Endothelial cell of umbilical vein (primary cell): Measurements from ENCODE around the gene DDX23. TPM values are rescaled to one million over a fixed set of nuclear protein-coding genes. Genes with fewer than 3 reads are reported as not detected.

Experiments
- BruUV-seq: library from RNA; stranded (reverse); fragments of 400-500 nt; replicated peaks from 2 replicates; lab custom pipeline; 2021; lab: Mats Ljungman, UMichigan
- CTCF ChIA-PET: fragments of 300-600, 350-600 bp; sonication (Branson Sonifier 250); formaldehyde crosslinking; loops from one replicate; lab custom pipeline; 2021; ENCODE audit warnings: antibody characterized with exemption, inconsistent platforms; lab: Charles Lee
- POLR2A ChIA-PET: fragments of 300-600, 350-600 bp; sonication (Branson Sonifier 250); formaldehyde crosslinking; loops from one replicate; lab custom pipeline; 2021; ENCODE audit warnings: antibody characterized with exemption, inconsistent platforms; lab: Charles Lee
- DNase-seq: peaks from one replicate; pipeline ENCODE4 v3.0.0-alpha.2; 2011; ENCODE audit warnings: low read depth, low spot score
- FAIRE-seq: peaks from 2 replicates; lab custom pipeline; 2011; peaks lifted over from hg19 to GRCh38; lab: Jason Lieb, UNC
- H2AFZ ChIP-seq: 2 replicates; pipeline ENCODE4 v1.6.0; 2012; ENCODE audit warnings: low read depth, low read length, control low read depth, inconsistent platforms
- H3K27ac ChIP-seq: 2 replicates; pipeline ENCODE4 v1.5.1; 2011; ENCODE audit warnings: low read depth, mild to moderate bottlenecking, control low read depth, low read length, moderate library complexity; ENCODE audit not compliant: insufficient read depth
- H3K27me3 ChIP-seq, 2 experiments: 2 replicates each; pipeline versions ENCODE4 v1.6.0 to v1.6.1; 2011; ENCODE audit warnings: low read length in 2 of 2, mixed read lengths in 1 of 2; ENCODE audit not compliant: control insufficient read depth in 2 of 2, insufficient read depth in 2 of 2
- H3K36me3 ChIP-seq, 2 experiments: 2 replicates in 1 of 2; 3 replicates in 1 of 2; pipeline ENCODE4 v1.5.1; 2011; ENCODE audit warnings: low read length in 2 of 2, mild to moderate bottlenecking in 1 of 2, moderate library complexity in 1 of 2; ENCODE audit not compliant: control insufficient read depth in 2 of 2, insufficient read depth in 2 of 2; ENCODE audit errors: extremely low read depth in 1 of 2
- H3K4me1 ChIP-seq: 3 replicates; pipeline ENCODE4 v1.5.1; 2011; ENCODE audit warnings: mild to moderate bottlenecking, low read length; ENCODE audit not compliant: control insufficient read depth, insufficient read depth; ENCODE audit errors: extremely low read depth
- H3K4me2 ChIP-seq: 2 replicates; pipeline ENCODE4 v1.6.1; 2011; ENCODE audit warnings: low read length, control low read depth, mixed read lengths; ENCODE audit not compliant: insufficient read depth
- H3K4me3 ChIP-seq, 3 experiments: fragments of 200-600 bp in 1 of 3; sonication (generic), shearing (Covaris generic) in 1 of 3; replicated peaks in 1 of 3; 2 replicates each; pipeline ENCODE4 v1.5.1; 2011 to 2016; ENCODE audit warnings: control low read depth in 3 of 3, low read length in 3 of 3, mild to moderate bottlenecking in 2 of 3, inconsistent platforms in 1 of 3, low read depth in 1 of 3, moderate library complexity in 1 of 3; ENCODE audit not compliant: insufficient read depth in 1 of 3
- H3K79me2 ChIP-seq: 2 replicates; pipeline ENCODE4 v1.6.0; 2012; ENCODE audit warnings: low read length, inconsistent platforms; ENCODE audit not compliant: control insufficient read depth, insufficient read depth
- H3K9ac ChIP-seq: replicated peaks from 2 replicates; pipeline ENCODE3; 2011; ENCODE audit warnings: low read length, control low read depth; ENCODE audit not compliant: insufficient read depth; ENCODE audit errors: extremely low read depth
- H3K9me1 ChIP-seq: replicated peaks from 3 replicates; pipeline ENCODE4 v1.6.0; 2011; ENCODE audit warnings: mild to moderate bottlenecking, low read length; ENCODE audit not compliant: control insufficient read depth, insufficient read depth; ENCODE audit errors: extremely low read depth
- H3K9me3 ChIP-seq: replicated peaks from 2 replicates; pipeline ENCODE4 v1.5.1; 2012; ENCODE audit warnings: low read length, inconsistent platforms; ENCODE audit not compliant: control insufficient read depth, insufficient read depth
- H4K20me1 ChIP-seq: replicated peaks from 2 replicates; pipeline ENCODE3; 2011; ENCODE audit warnings: mild to moderate bottlenecking, low read length; ENCODE audit not compliant: control insufficient read depth, insufficient read depth; ENCODE audit errors: extremely low read depth
- CTCF ChIP-seq, 2 donors: IDR thresholded peaks; 1 replicate in 1 of 2; 2 replicates in 1 of 2; pipeline ENCODE4 v1.5.1; 2011; ENCODE audit warnings: low read length in 2 of 2, mild to moderate bottlenecking in 2 of 2, moderate library complexity in 2 of 2, control low read depth in 1 of 2, inconsistent platforms in 1 of 2, low read depth in 1 of 2; ENCODE audit not compliant: insufficient read depth in 1 of 2; ENCODE audit errors: extremely low read depth in 1 of 2
- EZH2 ChIP-seq: IDR thresholded peaks from 2 replicates; pipeline ENCODE4 v1.6.1; 2012; ENCODE audit warnings: borderline replicate concordance, low read depth, mild to moderate bottlenecking, moderate library complexity, low read length, inconsistent platforms; ENCODE audit not compliant: severe bottlenecking
- FOS ChIP-seq: IDR thresholded peaks from 2 replicates; pipeline ENCODE4 v1.6.1; 2011; ENCODE audit warnings: mild to moderate bottlenecking, low read length, moderate library complexity, borderline replicate concordance; ENCODE audit not compliant: insufficient read depth
- GATA2 ChIP-seq: IDR thresholded peaks from 2 replicates; pipeline ENCODE4 v1.7.0; 2011; ENCODE audit warnings: low read depth, mild to moderate bottlenecking, moderate library complexity, mixed read lengths, low read length; ENCODE audit not compliant: insufficient read length, insufficient read depth
- JUN ChIP-seq: IDR thresholded peaks from 2 replicates; pipeline ENCODE4 v1.6.1; 2011; ENCODE audit warnings: borderline replicate concordance, low read depth; ENCODE audit not compliant: insufficient read length, insufficient read depth
- MAX ChIP-seq: IDR thresholded peaks from 2 replicates; pipeline ENCODE4 v1.6.1; 2011; ENCODE audit not compliant: insufficient read depth, insufficient read length
- MYC ChIP-seq: IDR thresholded peaks from one replicate; pipeline ENCODE4 v1.6.1; 2011; ENCODE audit warnings: mild to moderate bottlenecking, low read depth, low read length
- POLR2A ChIP-seq: IDR thresholded peaks from 2 replicates; pipeline ENCODE4 v1.6.1; 2012; ENCODE audit warnings: low read depth, mild to moderate bottlenecking, control low read depth, low read length
- POLR2AphosphoS5 ChIP-seq: IDR thresholded peaks from 2 replicates; pipeline ENCODE4 v1.6.1; 2012; ENCODE audit warnings: low read depth, mild to moderate bottlenecking, control low read depth, low read length, moderate library complexity; ENCODE audit not compliant: insufficient read depth
- dilution Hi-C: fragments of 300-500 bp; cut with MboI; formaldehyde crosslinking; loops from one replicate; pipeline ENCODE4 v1.15.0; 2019; ENCODE audit warnings: low sequenced_read_pairs; ENCODE audit not compliant: extremely low pct_ligation_motif_present
- intact Hi-C: fragments of 100-400 bp; cut with micrococcal nuclease; formaldehyde crosslinking; loops from one replicate; pipeline ENCODE4 v1.10.0; 2022
- polyA plus RNA-seq, 4 experiments: library from polyadenylated mRNA; depleted of rRNA in 3 of 4; stranded (reverse) in 3 of 4; unstranded in 1 of 4; fragments of >200 nt; gene quantifications; 2 replicates each; pipeline versions ENCODE4 v1.2.1 to v1.2.3, GENCODE V29; 2011 to 2012; ENCODE audit warnings: missing spikeins in 1 of 4
- total RNA-seq: library from RNA; stranded (reverse); gene quantifications from 2 replicates; pipeline ENCODE4 v1.2.3, GENCODE V29; 2021

The DDX23 gene
- total and polyA plus RNA-seq, 2 donors (not counting 3 experiments of a cell fraction or from before 2014, with no cell fraction given) = 56.0 to 107 TPM

- peak overlapping the region; percentile 13 for H3K4me2 ChIP-seq
- H3K27me3 ChIP-seq = no peaks in the 10 kb centered on the region
- H3K79me2 ChIP-seq = no peaks in the 10 kb centered on the region
- intact Hi-C loops (loop anchor here (2.0 kb wide), 2 partner anchors 19 to 31 kb away; partner anchors contain the start of genes DDX23 and RND1), dilution Hi-C loops (no loop called here)
- ChIA-PET POLR2A (interaction anchor here (0.9 to 1.0 kb wide), 3 partner anchors 17 to 18 kb away, joined by 3 to 13 read pairs (median 5); partner anchors contain the start of gene RND1), CTCF (interaction anchor here (0.9 to 6.2 kb wide), 6 partner anchors 11 to 113 kb away, joined by 3 to 80 read pairs (median 3); partner anchors contain the start of genes DDX23 and RND1)
- H3K9me3 ChIP-seq = no peaks in the 10 kb centered on the region
- peak overlapping the region; percentile 81 for H3K27ac ChIP-seq
- DNase-seq = peak; percentile 87
- TF ChIP-seq POLR2AphosphoS5 = peak; percentile 34
- no peak for TF ChIP-seq POLR2A
- peak; percentile 33 for TF ChIP-seq GATA2
- no peaks in the 10 kb centered on the region for H3K9me1 ChIP-seq
- peak; percentile 83 for FAIRE-seq
- no TSS peak for BruUV-seq
- peak overlapping the region; percentile 56 for H3K9ac ChIP-seq
- no peaks in the 10 kb centered on the region for H4K20me1 ChIP-seq
- H2AFZ ChIP-seq = peak overlapping the region; percentile 68
- H3K4me1 ChIP-seq = peaks cover 29% of the 10 kb centered on the region
- H3K4me3 ChIP-seq = no peak overlapping the region
- no peaks in the 10 kb centered on the region for H3K36me3 ChIP-seq
Measured at GRCh38 chr12:48883305-48884161, 31.6 kb upstream of the DDX23 start.

GRCh38 chr12:48882972-48883304 is 31.0 kb upstream of the DDX23 start:
- Histone ChIP-seq H4K20me1 (no peaks in the 10 kb centered on the region), H3K27ac (peak overlapping the region; percentile 81), H3K79me2 (no peaks in the 10 kb centered on the region), H3K9me1 (no peaks in the 10 kb centered on the region), H3K4me1 (peaks cover 29% of the 10 kb centered on the region), H3K27me3 (no peaks in the 10 kb centered on the region), H3K9ac (peak overlapping the region; percentile 56), H2AFZ (peak overlapping the region; percentile 88), H3K4me2 (peak overlapping the region; percentile 44), H3K9me3 (no peaks in the 10 kb centered on the region), H3K4me3 (peak overlapping the region in 1 of 3 experiments; percentile 47), H3K36me3 (no peaks in the 10 kb centered on the region)
- ChIA-PET POLR2A (interaction anchor here (1.0 kb wide), 2 partner anchors 17 to 18 kb away, joined by 3 to 13 read pairs; partner anchors contain the start of gene RND1), CTCF (interaction anchor here (1.0 to 6.2 kb wide), 8 partner anchors 8 to 114 kb away, joined by 3 to 80 read pairs (median 4); partner anchors contain the start of genes DDX23 and RND1)
- peak; percentile 26 for DNase-seq
- dilution Hi-C loops = no loop called here
- no peak for FAIRE-seq
- no peak for TF ChIP-seq CTCF (IDR thresholded peaks at IDR 0.05; ENCODE audit: extremely low read depth in 1 of 2, insufficient read depth in 1 of 2, low read depth in 1 of 2, low read length in 2 of 2)
- TF ChIP-seq JUN = no peak
- no peak for TF ChIP-seq POLR2AphosphoS5
- no peak for TF ChIP-seq GATA2
- no peak for TF ChIP-seq MYC
- TF ChIP-seq POLR2A = no peak
- no peak for TF ChIP-seq MAX
- no peak for TF ChIP-seq FOS
- no peak for TF ChIP-seq EZH2
- BruUV-seq = no TSS peak
- intact Hi-C loops = loop anchor here (2.0 kb wide), 2 partner anchors 18 to 30 kb away; partner anchors contain the start of genes DDX23 and RND1
